Sigmoid colon (tissue), 7 donors: ENCODE results near the gene ABCA13. TPM values are rescaled to one million over a fixed set of nuclear protein-coding genes. Genes with fewer than 3 reads are reported as not detected.

ENCODE experiments used
- DNase-seq: peaks from one replicate; pipeline ENCODE4 v3.0.0-alpha.2; 2019
- H3K27ac ChIP-seq, 4 donors: fragments of 200-600 bp; sonication (generic); one replicate each; pipeline ENCODE4 v1.5.1; 2016 to 2019; ENCODE audit warnings: mild to moderate bottlenecking in 1 of 4
- H3K27me3 ChIP-seq, 3 donors: fragments of 200-600 bp; sonication (generic); one replicate each; pipeline ENCODE4 v1.5.1; 2019; ENCODE audit warnings: mild to moderate bottlenecking in 1 of 3
- H3K36me3 ChIP-seq, 4 donors: fragments of 200-600 bp; sonication (generic); one replicate each; pipeline ENCODE4 v1.5.1; 2016 to 2019
- H3K4me1 ChIP-seq, 4 donors: fragments of 200-600 bp; sonication (generic); one replicate each; pipeline ENCODE4 v1.5.1; 2017 to 2019
- H3K4me3 ChIP-seq, 4 donors: fragments of 200-600 bp; sonication (generic); one replicate each; pipeline ENCODE4 v1.5.1; 2017 to 2019; ENCODE audit warnings: mild to moderate bottlenecking in 2 of 4, moderate library complexity in 1 of 4
- H3K9me3 ChIP-seq, 4 donors: fragments of 200-600 bp in 3 of 4; sonication (generic) in 3 of 4; one replicate each; pipeline versions ENCODE4 v1.5.1 to v1.6.1; 2013 to 2019
- EP300 ChIP-seq, 4 donors: sonication (generic); formaldehyde crosslinking; IDR thresholded peaks; one replicate each; pipeline ENCODE4 v1.6.1; 2017; ENCODE audit warnings: antibody characterized with exemption in 4 of 4
- POLR2A ChIP-seq, 2 donors: fragments of 450-650 bp; IDR thresholded peaks; one replicate each; pipeline ENCODE4 v1.6.1; 2016; ENCODE audit warnings: antibody characterized with exemption in 2 of 2, mild to moderate bottlenecking in 2 of 2, moderate library complexity in 2 of 2
- POLR2AphosphoS5 ChIP-seq, 4 donors: sonication (generic); formaldehyde crosslinking; IDR thresholded peaks; one replicate each; pipeline ENCODE4 v1.6.1; 2017; ENCODE audit warnings: antibody characterized with exemption in 4 of 4
- WGBS, 2 donors: extraction: QIAGEN DNeasy Blood & Tissue Kit; methylation state at CpG; one replicate each; pipeline ENCODE4 v1.1.7; 2013; 5-methylcytosine and 5-hydroxymethylcytosine counted together
- intact Hi-C: fragments of 100-400 bp; cut with DNase I; formaldehyde crosslinking; loops from one replicate; pipeline ENCODE4 v1.15.1; 2023
- polyA plus RNA-seq, 3 donors: library from polyadenylated mRNA; stranded (reverse); fragments of 200-250 nt; gene quantifications; one replicate each; pipeline ENCODE4 v1.2.3, GENCODE V29; 2013
- total RNA-seq, 4 donors: library from RNA; depleted of rRNA; stranded (reverse); fragments of >200 nt; gene quantifications; one replicate each; pipeline ENCODE4 v1.1.0, GENCODE V29; 2016
- TF ChIP-seq, protein P1 (sequence below), 4 experiments: fragments of 450-650 bp in 3 of 4; fragments of 200-600 bp in 1 of 4; IDR thresholded peaks; one replicate each; pipeline ENCODE4 v1.5.1; 2016 to 2019; ENCODE audit warnings: antibody characterized with exemption in 4 of 4, mild to moderate bottlenecking in 3 of 4, moderate library complexity in 2 of 4
- donor health status: healthy with polysubstance abuse.
- donor health status: Bipolar disorder and iron deficiency.
- donor health status: healthy.

ABCA13 gene
- total and polyA plus RNA-seq, 7 donors, result under 0.01 to 0.71 (median 0.14) TPM; not detected in 2

DNA sequence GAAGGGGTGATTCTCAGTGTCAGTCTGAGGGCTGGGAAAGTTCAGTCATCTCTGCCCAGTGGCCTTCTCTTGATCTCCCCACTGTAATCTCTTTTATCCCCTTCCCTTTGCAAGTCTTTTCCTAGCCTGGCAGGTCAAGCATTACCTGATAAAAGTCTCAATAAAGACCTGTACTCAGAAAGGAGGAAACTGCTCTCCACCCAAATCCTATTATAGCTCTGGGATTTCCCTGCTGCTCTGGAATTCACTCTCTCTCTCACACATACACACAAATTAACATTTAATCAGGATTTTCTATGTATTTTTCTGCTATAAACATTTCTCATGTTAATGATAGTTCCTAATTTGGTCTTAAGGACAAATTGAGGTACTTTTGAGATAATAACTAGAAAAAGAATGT lies 46.5 kb downstream of the ABCA13 start:
- Histone ChIP-seq H3K27me3 (no peaks in the 10 kb centered on the region), H3K4me3 (no peak overlapping the region), H3K36me3 (no peaks in the 10 kb centered on the region), H3K9me3 (peaks cover 0 to 3% (median 0%) of the 10 kb centered on the region in 4 donors), H3K27ac (no peak overlapping the region), H3K4me1 (no peaks in the 10 kb centered on the region)
- TF ChIP-seq EP300 (IDR thresholded peaks at IDR 0.05), result no peak
- TF ChIP-seq POLR2AphosphoS5 (IDR thresholded peaks at IDR 0.05), result no peak
- TF ChIP-seq, protein P1, sequence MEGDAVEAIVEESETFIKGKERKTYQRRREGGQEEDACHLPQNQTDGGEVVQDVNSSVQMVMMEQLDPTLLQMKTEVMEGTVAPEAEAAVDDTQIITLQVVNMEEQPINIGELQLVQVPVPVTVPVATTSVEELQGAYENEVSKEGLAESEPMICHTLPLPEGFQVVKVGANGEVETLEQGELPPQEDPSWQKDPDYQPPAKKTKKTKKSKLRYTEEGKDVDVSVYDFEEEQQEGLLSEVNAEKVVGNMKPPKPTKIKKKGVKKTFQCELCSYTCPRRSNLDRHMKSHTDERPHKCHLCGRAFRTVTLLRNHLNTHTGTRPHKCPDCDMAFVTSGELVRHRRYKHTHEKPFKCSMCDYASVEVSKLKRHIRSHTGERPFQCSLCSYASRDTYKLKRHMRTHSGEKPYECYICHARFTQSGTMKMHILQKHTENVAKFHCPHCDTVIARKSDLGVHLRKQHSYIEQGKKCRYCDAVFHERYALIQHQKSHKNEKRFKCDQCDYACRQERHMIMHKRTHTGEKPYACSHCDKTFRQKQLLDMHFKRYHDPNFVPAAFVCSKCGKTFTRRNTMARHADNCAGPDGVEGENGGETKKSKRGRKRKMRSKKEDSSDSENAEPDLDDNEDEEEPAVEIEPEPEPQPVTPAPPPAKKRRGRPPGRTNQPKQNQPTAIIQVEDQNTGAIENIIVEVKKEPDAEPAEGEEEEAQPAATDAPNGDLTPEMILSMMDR (IDR thresholded peaks at IDR 0.05), result no peak
- TF ChIP-seq POLR2A (IDR thresholded peaks at IDR 0.05), result no peak
- no peak for DNase-seq
- intact Hi-C loops, result no loop called here

GRCh38 chr7:48224042-48224441 lies 52.8 kb downstream of the ABCA13 start:
- Histone ChIP-seq H3K27me3 (no peaks in the 10 kb centered on the region), H3K4me1 (no peaks in the 10 kb centered on the region), H3K4me3 (no peak overlapping the region), H3K36me3 (no peaks in the 10 kb centered on the region), H3K27ac (no peak overlapping the region), H3K9me3 (no peaks in the 10 kb centered on the region)
- WGBS, 2 donors, result 64 to 76% methylated on average over 2 of the region's 2 CpGs
- DNase-seq, result no peak
- TF ChIP-seq, protein P1 (IDR thresholded peaks at IDR 0.05), result no peak
- TF ChIP-seq EP300 (IDR thresholded peaks at IDR 0.05) (no peak), POLR2A (IDR thresholded peaks at IDR 0.05) (no peak), POLR2AphosphoS5 (IDR thresholded peaks at IDR 0.05) (no peak)
- intact Hi-C loops, result no loop called here

DNA sequence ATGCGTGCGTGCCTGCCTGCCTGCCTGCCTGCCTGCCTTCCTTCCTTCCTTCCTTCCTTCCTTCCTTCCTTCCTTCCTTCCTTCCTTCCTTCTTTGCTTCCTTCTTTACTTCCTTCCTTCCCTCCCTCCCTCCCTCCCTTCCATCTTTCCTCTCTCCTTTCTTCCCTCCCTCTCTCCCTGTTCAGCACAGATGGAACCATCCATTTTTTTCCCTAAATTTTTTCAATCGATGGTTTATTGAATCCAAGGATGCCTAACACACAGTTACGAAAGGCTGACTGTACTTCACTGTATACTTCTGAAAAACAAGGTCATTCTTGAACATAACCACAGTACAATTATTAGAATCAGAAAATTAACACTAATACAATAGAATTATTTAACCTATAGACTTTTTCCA lies 53.8 kb downstream of the ABCA13 start:
- H3K4me1 ChIP-seq, result no peaks in the 10 kb centered on the region
- no peaks in the 10 kb centered on the region for H3K36me3 ChIP-seq
- no peak for DNase-seq
- H3K27me3 ChIP-seq, result no peaks in the 10 kb centered on the region
- 89 to 94% methylated on average over 4 of the region's 4 CpGs for WGBS, 2 donors
- H3K27ac ChIP-seq, result no peak overlapping the region
- no peaks in the 10 kb centered on the region for H3K9me3 ChIP-seq
- intact Hi-C loops, result no loop called here
- H3K4me3 ChIP-seq, result no peak overlapping the region
- TF ChIP-seq, protein P1 (IDR thresholded peaks at IDR 0.05), result no peak

DNA sequence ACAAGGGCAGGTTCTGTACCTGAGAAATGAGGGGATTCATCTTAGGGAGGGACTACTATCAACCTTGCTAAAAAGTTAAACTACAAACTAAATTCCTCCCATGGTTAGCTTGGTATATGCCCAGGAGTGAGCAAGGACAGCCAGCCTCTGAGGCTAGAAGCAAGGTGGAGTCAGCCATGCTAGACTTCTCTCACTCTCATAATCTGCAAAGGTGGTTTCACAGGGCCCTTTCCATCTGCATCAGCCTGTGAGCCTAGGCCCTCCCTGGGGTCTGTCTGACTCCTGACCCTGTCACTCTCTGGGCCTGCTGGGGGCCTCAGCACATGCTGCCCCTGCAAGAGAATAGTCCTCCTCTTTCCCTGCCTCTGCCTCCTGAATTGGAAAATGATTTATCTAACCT lies 66.1 kb downstream of the ABCA13 start:
- DNase-seq, result no peak
- intact Hi-C loops, result no loop called here
- H3K27ac ChIP-seq, result no peak overlapping the region
- H3K4me1 ChIP-seq, result no peaks in the 10 kb centered on the region
- H3K27me3 ChIP-seq, result no peaks in the 10 kb centered on the region
- no peak overlapping the region for H3K4me3 ChIP-seq
- no peak for TF ChIP-seq EP300 (IDR thresholded peaks at IDR 0.05)
- TF ChIP-seq, protein P1 (IDR thresholded peaks at IDR 0.05), result no peak
- no peak for TF ChIP-seq POLR2A (IDR thresholded peaks at IDR 0.05)
- TF ChIP-seq POLR2AphosphoS5 (IDR thresholded peaks at IDR 0.05), result no peak
- H3K36me3 ChIP-seq, result no peaks in the 10 kb centered on the region
- no peaks in the 10 kb centered on the region for H3K9me3 ChIP-seq

GRCh38 chr7:48242846-48243245 lies 71.6 kb downstream of the ABCA13 start:
- Histone ChIP-seq H3K4me3 (no peak overlapping the region), H3K27me3 (no peaks in the 10 kb centered on the region), H3K36me3 (no peaks in the 10 kb centered on the region), H3K27ac (no peak overlapping the region), H3K4me1 (no peaks in the 10 kb centered on the region), H3K9me3 (no peaks in the 10 kb centered on the region)
- intact Hi-C loops, result no loop called here
- WGBS, 2 donors, result 70 to 79% methylated on average over 8 of the region's 8 CpGs
- TF ChIP-seq, protein P1 (IDR thresholded peaks at IDR 0.05), result no peak
- no peak for TF ChIP-seq EP300 (IDR thresholded peaks at IDR 0.05)
- DNase-seq, result no peak
